ENCODE data around the gene GGCT. TPM values are rescaled to one million over a fixed set of nuclear protein-coding genes. Genes with fewer than 3 reads are reported as not detected.

The GGCT gene
- total RNA-seq, 2 experiments from 2014 or later, result 78.6 to 78.7 TPM

- ChIA-PET POLR2A (no interaction called here), CTCF (interaction anchor here (1.3 kb wide), 1 partner anchor 16 kb away, joined by 3 read pairs; no protein-coding TSS in a partner anchor)
- Mint-ChIP-seq H3K4me1 (ENCODE audit: low read depth) (no peaks in the 10 kb centered on the region), H3K4me3 (no peak overlapping the region), H3K27ac (no peak overlapping the region), H3K9me3 (no peaks in the 10 kb centered on the region), H3K36me3 (ENCODE audit: low read depth) (peaks cover 10% of the 10 kb centered on the region), H3K27me3 (no peaks in the 10 kb centered on the region)
- intact Hi-C loops (cut with micrococcal nuclease), result no loop called here
- ATAC-seq (no peak), DNase-seq (no peak)
- TF ChIP-seq, protein P1, sequence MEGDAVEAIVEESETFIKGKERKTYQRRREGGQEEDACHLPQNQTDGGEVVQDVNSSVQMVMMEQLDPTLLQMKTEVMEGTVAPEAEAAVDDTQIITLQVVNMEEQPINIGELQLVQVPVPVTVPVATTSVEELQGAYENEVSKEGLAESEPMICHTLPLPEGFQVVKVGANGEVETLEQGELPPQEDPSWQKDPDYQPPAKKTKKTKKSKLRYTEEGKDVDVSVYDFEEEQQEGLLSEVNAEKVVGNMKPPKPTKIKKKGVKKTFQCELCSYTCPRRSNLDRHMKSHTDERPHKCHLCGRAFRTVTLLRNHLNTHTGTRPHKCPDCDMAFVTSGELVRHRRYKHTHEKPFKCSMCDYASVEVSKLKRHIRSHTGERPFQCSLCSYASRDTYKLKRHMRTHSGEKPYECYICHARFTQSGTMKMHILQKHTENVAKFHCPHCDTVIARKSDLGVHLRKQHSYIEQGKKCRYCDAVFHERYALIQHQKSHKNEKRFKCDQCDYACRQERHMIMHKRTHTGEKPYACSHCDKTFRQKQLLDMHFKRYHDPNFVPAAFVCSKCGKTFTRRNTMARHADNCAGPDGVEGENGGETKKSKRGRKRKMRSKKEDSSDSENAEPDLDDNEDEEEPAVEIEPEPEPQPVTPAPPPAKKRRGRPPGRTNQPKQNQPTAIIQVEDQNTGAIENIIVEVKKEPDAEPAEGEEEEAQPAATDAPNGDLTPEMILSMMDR (IDR thresholded peaks at IDR 0.05), result no peak
Observed at GRCh38 chr7:30453921-30454320, 50.7 kb downstream of the GGCT start.

- Mint-ChIP-seq H3K4me3 (no peak overlapping the region), H3K27me3 (no peaks in the 10 kb centered on the region), H3K9me3 (no peaks in the 10 kb centered on the region), H3K4me1 (ENCODE audit: low read depth) (no peaks in the 10 kb centered on the region), H3K36me3 (ENCODE audit: low read depth) (peaks cover 6% of the 10 kb centered on the region), H3K27ac (no peak overlapping the region)
- TF ChIP-seq, protein P1 (IDR thresholded peaks at IDR 0.05), result no peak
- ATAC-seq (no peak), DNase-seq (no peak)
- CTCF ChIA-PET, result no interaction called here
- POLR2A ChIA-PET, result no interaction called here
- intact Hi-C loops (cut with micrococcal nuclease), result no loop called here
Observed at GRCh38 chr7:30453016-30453415, 51.6 kb downstream of the GGCT start.

DNA sequence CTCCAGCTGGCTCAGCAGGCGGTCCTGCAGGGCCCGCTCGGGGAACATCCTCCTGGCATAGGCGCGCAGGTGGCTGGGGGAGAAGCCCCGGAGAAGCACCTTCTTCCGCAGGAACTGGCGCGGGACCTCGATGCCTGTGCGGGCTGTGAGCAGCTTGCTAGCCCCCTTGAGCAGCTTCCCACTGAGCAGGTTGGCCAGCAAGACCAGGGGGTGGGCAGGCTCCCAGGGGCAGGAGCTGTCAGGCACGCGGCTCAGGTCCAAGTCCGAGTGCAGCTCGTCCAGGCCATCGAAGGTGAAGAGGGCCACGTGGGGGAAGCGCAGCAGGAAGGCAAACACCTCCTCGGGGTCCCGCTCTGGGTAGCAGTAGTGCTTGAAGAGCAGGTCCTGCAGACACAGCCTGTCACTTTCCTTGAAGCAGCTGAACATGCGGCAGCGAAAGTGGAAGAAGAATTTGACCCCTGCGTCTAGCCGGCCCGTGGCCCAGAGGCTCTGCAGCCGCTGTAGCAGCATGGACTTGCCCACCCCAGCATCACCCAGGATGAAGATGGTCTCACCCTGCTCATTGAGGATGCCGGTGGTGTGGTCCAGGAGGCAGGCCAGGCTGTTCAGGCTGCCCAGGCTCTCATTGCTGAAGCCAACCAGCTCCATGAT lies 52.2 kb downstream of the GGCT start:
- Mint-ChIP-seq H3K4me3 (no peak overlapping the region), H3K27ac (no peak overlapping the region), H3K36me3 (ENCODE audit: low read depth) (peaks cover 6% of the 10 kb centered on the region), H3K4me1 (ENCODE audit: low read depth) (no peaks in the 10 kb centered on the region), H3K27me3 (no peaks in the 10 kb centered on the region), H3K9me3 (no peaks in the 10 kb centered on the region)
- DNase-seq, result no peak
- TF ChIP-seq, protein P1 (IDR thresholded peaks at IDR 0.05), result no peak
- no peak for ATAC-seq
- intact Hi-C loops (cut with micrococcal nuclease), result no loop called here
- CTCF ChIA-PET, result no interaction called here
- POLR2A ChIA-PET, result no interaction called here

GRCh38 chr7:30451539-30452279 lies 52.9 kb downstream of the GGCT start:
- TF ChIP-seq, protein P1 (IDR thresholded peaks at IDR 0.05), result no peak
- CTCF ChIA-PET, result no interaction called here
- DNase-seq, result no peak
- POLR2A ChIA-PET, result no interaction called here
- H3K4me1 Mint-ChIP-seq (ENCODE audit: low read depth), result no peaks in the 10 kb centered on the region
- H3K9me3 Mint-ChIP-seq, result no peaks in the 10 kb centered on the region
- intact Hi-C loops (cut with micrococcal nuclease), result no loop called here
- peaks cover 6% of the 10 kb centered on the region for H3K36me3 Mint-ChIP-seq (ENCODE audit: low read depth)
- H3K27me3 Mint-ChIP-seq, result no peaks in the 10 kb centered on the region
- H3K27ac Mint-ChIP-seq, result no peak overlapping the region
- ATAC-seq, result no peak
- no peak overlapping the region for H3K4me3 Mint-ChIP-seq

- ChIA-PET POLR2A (no interaction called here), CTCF (no interaction called here)
- H3K9me3 Mint-ChIP-seq, result no peaks in the 10 kb centered on the region
- no peaks in the 10 kb centered on the region for H3K27me3 Mint-ChIP-seq
- no peak for DNase-seq
- peaks cover 1% of the 10 kb centered on the region for H3K4me1 Mint-ChIP-seq (ENCODE audit: low read depth)
- H3K4me3 Mint-ChIP-seq, result no peak overlapping the region
- peaks cover 5% of the 10 kb centered on the region for H3K36me3 Mint-ChIP-seq (ENCODE audit: low read depth)
- intact Hi-C loops (cut with micrococcal nuclease), result no loop called here
- no peak overlapping the region for H3K27ac Mint-ChIP-seq
- no peak for ATAC-seq
- TF ChIP-seq, protein P1 (IDR thresholded peaks at IDR 0.05), result no peak
Observed at GRCh38 chr7:30450983-30451497, 53.6 kb downstream of the GGCT start.
